Stimulated activated CD8-positive, alpha-beta memory T cell treated with anti-CD3 and anti-CD28 coated beads, Interleukin-4, amount 100 ng/mL, for 1 hour (primary cell): ENCODE results near the gene AQP12B.
"Not testable (repeated sequence)": the region's sequence is repeated elsewhere in the genome, so short reads cannot be mapped to it uniquely, and the experiment has no call there.

Source experiments
- DNase-seq, 2 donors: peaks; one replicate each; pipeline ENCODE4 v3.0.0-alpha.2; 2020; ENCODE audit warnings: low read depth in 2 of 2, low spot score in 1 of 2

Gene AQP12B

GRCh38 chr2:240701736-240702639 lies 19.3 kb upstream of the AQP12B start:
- no peak for DNase-seq

GRCh38 chr2:240701091-240701735 lies 18.5 kb upstream of the AQP12B start:
- DNase-seq: no peak

DNA sequence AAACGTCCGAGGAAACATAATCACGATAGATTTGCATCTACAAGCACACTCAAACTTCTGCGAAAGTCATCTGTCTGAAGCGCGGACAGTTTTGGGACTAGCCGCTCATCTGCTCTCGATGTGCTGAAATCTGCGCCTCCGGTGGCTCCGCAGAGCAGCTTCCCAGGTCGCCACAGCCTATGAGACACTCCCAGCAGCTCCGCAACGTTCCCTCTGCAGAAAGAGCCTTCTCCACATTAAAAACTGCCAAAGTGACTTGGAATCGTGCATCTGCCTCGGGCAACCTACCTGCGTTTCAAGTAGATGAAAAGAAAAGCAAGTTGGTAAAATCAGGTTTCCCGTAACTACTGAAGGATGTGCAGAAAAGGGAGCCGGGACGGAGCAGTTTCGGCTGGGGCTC lies 17.9 kb upstream of the AQP12B start:
- DNase-seq: not testable (repeated sequence)

- not testable (repeated sequence) for DNase-seq
Measured at GRCh38 chr2:240699835-240700234, 17.1 kb upstream of the AQP12B start.

GRCh38 chr2:240698852-240699561 lies 16.3 kb upstream of the AQP12B start:
- DNase-seq: not testable (repeated sequence)

- DNase-seq: not testable (repeated sequence)
Measured at GRCh38 chr2:240696469-240696868, 13.8 kb upstream of the AQP12B start.

- DNase-seq: not testable (repeated sequence)
Measured at GRCh38 chr2:240695593-240695992, 12.9 kb upstream of the AQP12B start.

GRCh38 chr2:240694304-240694703 lies 11.6 kb upstream of the AQP12B start:
- not testable (repeated sequence) for DNase-seq

- DNase-seq: not testable (repeated sequence)
Measured at GRCh38 chr2:240692583-240693561, 10.2 kb upstream of the AQP12B start.

DNA sequence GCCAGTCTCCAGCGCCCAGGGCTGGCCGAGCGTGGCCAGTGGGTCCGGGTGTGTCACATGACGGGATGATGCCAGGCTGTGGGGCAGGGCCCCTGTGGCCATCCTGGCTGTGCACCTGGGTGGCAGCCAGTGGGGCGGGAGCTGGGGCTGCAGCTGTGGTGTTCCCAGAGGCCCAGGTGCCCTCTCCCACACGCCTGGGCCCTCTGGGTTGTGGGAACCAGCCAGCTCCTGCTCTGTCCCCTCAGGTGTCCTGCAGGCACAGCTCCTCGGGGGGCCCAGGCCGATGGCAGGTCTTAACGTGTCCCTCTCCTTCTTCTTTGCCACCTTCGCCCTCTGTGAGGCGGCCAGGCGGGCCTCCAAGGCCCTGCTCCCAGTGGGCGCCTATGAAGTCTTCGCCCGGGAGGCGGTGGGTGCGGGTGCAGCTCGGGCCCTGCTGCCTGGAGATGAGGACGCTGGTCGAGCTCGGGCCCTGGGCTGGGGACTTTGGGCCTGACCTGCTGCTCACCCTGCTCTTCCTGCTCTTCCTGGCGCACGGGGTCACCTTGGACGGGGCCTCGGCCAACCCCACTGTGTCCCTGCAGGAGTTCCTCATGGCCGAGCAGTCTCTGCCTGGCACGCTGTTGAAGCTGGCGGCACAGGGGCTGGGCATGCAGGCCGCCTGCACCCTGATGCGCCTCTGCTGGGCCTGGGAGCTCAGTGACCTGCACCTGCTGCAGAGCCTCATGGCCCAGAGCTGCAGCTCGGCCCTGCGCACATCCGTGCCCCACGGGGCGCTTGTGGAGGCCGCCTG lies 9.1 kb upstream of the AQP12B start, which contains the start of gene AQP12A:
Gene AQP12A, plus strand, starts transcription at position 236 of the 790 bp plus-strand sequence. Its CDS starts 48 bp downstream, at position 284.
- DNase-seq: not testable (repeated sequence)

- DNase-seq: not testable (repeated sequence)
Measured at GRCh38 chr2:240691075-240691427, 8.4 kb upstream of the AQP12B start.

GRCh38 chr2:240690421-240691074 lies 7.9 kb upstream of the AQP12B start:
- not testable (repeated sequence) for DNase-seq

- DNase-seq: no peak
Measured at GRCh38 chr2:240689975-240690374, 7.3 kb upstream of the AQP12B start.

DNA sequence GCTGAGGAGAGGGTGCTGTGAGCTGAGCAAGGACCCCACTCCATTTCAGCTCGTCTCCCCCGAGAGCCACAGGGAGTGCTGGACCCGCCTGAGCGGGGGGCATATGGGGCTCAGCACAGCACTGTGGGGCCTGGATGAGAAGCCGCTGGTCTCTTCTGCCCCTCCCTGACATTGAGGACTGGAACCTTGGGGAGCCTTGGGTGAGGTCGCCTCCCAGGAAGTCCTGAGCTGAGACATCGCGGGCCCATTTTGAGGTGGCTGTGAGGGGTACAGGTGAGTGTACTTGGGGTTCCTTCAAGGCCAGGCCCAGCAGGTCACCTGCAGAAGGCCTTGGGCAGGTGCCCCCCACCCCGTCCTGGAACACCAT lies 5.9 kb upstream of the AQP12B start:
- no peak for DNase-seq

GRCh38 chr2:240687741-240688552 lies 5.3 kb upstream of the AQP12B start:
- no peak for DNase-seq

DNA sequence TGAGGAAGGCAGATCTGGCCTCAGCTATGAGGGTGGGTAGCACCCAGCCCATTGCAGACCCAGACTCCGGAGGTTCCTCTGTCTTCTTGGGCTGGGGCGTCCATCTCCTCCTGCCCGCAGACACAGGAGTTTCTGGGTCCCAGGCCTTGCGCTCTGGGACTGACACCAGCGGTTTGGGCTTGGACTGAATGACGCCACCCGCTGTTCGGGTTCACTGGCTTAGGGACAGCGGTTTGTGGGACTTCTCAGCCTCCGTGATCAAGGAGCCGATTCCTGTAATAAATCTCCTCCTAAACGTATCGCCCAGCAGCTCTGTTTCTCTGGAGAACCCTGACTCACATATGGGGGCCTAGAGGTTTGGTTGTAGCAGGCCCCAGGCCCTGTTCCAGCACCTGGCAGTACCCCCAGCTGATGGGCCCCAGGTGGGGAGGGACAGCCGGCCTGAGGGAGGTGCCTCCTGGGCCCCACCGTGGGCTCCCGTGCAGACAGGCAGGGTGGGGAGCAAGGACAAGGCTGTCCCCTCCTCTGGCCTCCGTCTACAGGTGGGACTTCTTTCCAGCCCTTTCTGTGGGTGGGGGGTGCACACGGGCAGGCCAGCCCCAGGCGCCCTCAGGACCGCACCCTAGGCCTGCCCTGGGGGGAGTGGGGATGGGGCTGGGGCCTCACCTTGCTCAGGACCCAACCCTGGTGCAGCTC lies 4.5 kb upstream of the AQP12B start:
- DNase-seq: no peak

GRCh38 chr2:240686460-240686859 lies 3.8 kb upstream of the AQP12B start:
- DNase-seq: no peak
